PC-9 (cell line): Measurements from ENCODE around the gene TOX2. TPM values are rescaled to one million over a fixed set of nuclear protein-coding genes. Genes with fewer than 3 reads are reported as not detected.

Experiments
- BruUV-seq: library from RNA; stranded (reverse); fragments of 400-500 nt; replicated peaks from 2 replicates; lab custom pipeline; 2021; lab: Mats Ljungman, UMichigan
- CTCF ChIA-PET: fragments of 300-600 bp; sonication (Branson Sonifier 250); formaldehyde crosslinking; loops from one replicate; lab custom pipeline; 2022; ENCODE audit warnings: antibody characterized with exemption; lab: Charles Lee
- POLR2A ChIA-PET: fragments of 300-600 bp; sonication (Branson Sonifier 250); formaldehyde crosslinking; loops from one replicate; lab custom pipeline; 2022; ENCODE audit warnings: antibody characterized with exemption; ENCODE audit not compliant: unreplicated experiment; lab: Charles Lee
- DNase-seq, 2 experiments: peaks; one replicate each; pipeline versions ENCODE4 v3.0.0 to v3.0.0-alpha.2; 2015 to 2022; ENCODE audit warnings: mixed read lengths in 1 of 2
- H2AFZ ChIP-seq: fragments of 200-600 bp; sonication (generic); 2 replicates; pipeline ENCODE4 v1.8.1; 2017; ENCODE audit warnings: antibody characterized with exemption
- H3F3A ChIP-seq: fragments of 200-600 bp; sonication (generic); 2 replicates; pipeline ENCODE4 v1.8.1; 2017; ENCODE audit warnings: antibody characterized with exemption, mild to moderate bottlenecking, low read depth; ENCODE audit not compliant: insufficient read depth
- H3K27ac ChIP-seq: fragments of 200-600 bp; sonication (generic); 2 replicates; pipeline ENCODE4 v1.6.1; 2016; ENCODE audit warnings: mixed run types
- H3K27me3 ChIP-seq: fragments of 200-600 bp; sonication (generic); 2 replicates; pipeline ENCODE4 v1.6.1; 2016; ENCODE audit warnings: low read depth, mixed run types; ENCODE audit not compliant: insufficient read depth
- H3K36me3 ChIP-seq: fragments of 200-600 bp; sonication (generic); 2 replicates; pipeline ENCODE4 v1.6.1; 2016; ENCODE audit warnings: low read depth, mixed run types
- H3K4me1 ChIP-seq: fragments of 200-600 bp; sonication (generic); replicated peaks from 2 replicates; pipeline ENCODE4 v1.6.1; 2016; ENCODE audit warnings: mixed run types; ENCODE audit not compliant: insufficient read depth
- H3K4me2 ChIP-seq: fragments of 200-600 bp; sonication (generic); 2 replicates; pipeline ENCODE4 v1.6.1; 2017; ENCODE audit warnings: mixed run types
- H3K4me3 ChIP-seq: fragments of 200-600 bp; sonication (generic); 2 replicates; pipeline ENCODE4 v1.6.1; 2016; ENCODE audit warnings: mixed run types
- H3K79me2 ChIP-seq: fragments of 200-600 bp; sonication (generic); 2 replicates; pipeline ENCODE4 v1.6.1; 2017; ENCODE audit warnings: low read depth, mixed run types
- H3K9me2 ChIP-seq: fragments of 200-600 bp; sonication (generic); 2 replicates; pipeline ENCODE4 v1.8.1; 2017; ENCODE audit warnings: mild to moderate bottlenecking; ENCODE audit not compliant: insufficient read depth
- H3K9me3 ChIP-seq: fragments of 200-600 bp; sonication (generic); 2 replicates; pipeline ENCODE4 v1.8.1; 2016; ENCODE audit warnings: low read depth; ENCODE audit not compliant: insufficient read depth
- H4K20me1 ChIP-seq: fragments of 200-600 bp; sonication (generic); 2 replicates; pipeline ENCODE4 v1.8.1; 2017; ENCODE audit not compliant: insufficient read depth
- CTCF ChIP-seq: fragments of 200-600 bp; sonication (generic); conservative IDR thresholded peaks from 2 replicates; pipeline ENCODE4 v1.6.1; 2017; ENCODE audit warnings: mixed run types, antibody characterized with exemption, mild to moderate bottlenecking, moderate library complexity
- EZH2 ChIP-seq: fragments of 200-600 bp; sonication (generic); IDR thresholded peaks from 2 replicates; pipeline ENCODE4 v1.8.0; 2017; ENCODE audit warnings: antibody characterized with exemption, low read depth
- intact Hi-C: fragments of 100-400 bp; cut with micrococcal nuclease; formaldehyde crosslinking; loops from one replicate; pipeline ENCODE4 v1.10.0; 2022; ENCODE audit not compliant: unreplicated experiment
- total RNA-seq: library from RNA; stranded (reverse); gene quantifications from 2 replicates; pipeline ENCODE4 v1.2.3, GENCODE V29; 2021

Gene TOX2
- total RNA-seq, 1 experiment from 2014 or later = 30.1 TPM

DNA sequence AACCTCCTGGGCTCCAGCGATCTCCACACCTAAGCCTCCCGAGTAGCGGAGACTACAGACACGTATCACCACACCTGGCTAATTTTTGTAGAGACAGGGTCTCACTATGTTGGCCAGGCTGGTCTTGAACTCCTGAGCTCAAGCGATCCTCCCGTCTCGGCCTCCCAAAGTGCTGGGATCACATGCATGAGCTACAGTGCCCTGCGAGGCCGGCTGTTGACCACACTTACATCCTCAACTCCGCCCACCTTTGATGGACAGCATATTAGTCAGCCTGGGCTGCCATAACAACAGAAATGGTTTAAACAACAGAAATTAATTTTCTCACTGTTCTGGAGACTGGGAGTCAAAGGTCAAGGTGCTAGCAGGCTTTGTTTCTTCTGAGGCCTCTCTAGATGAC is 164.6 kb downstream of the TOX2 start:
- no peaks in the 10 kb centered on the region for H3K79me2 ChIP-seq
- no peaks in the 10 kb centered on the region for H3K27me3 ChIP-seq
- ChIA-PET POLR2A (interaction anchor here (0.7 kb wide), 1 partner anchor 115 kb away, joined by 6 read pairs; no protein-coding TSS in a partner anchor), CTCF (interaction anchor here (1.0 kb wide), 1 partner anchor 329 kb away, joined by 4 read pairs; no protein-coding TSS in a partner anchor)
- no TSS peak for BruUV-seq
- H3F3A ChIP-seq = peaks cover 25% of the 10 kb centered on the region; the same call in 1 of the 2 replicates
- H4K20me1 ChIP-seq = no peaks in the 10 kb centered on the region
- H3K4me3 ChIP-seq = no peak overlapping the region
- intact Hi-C loops = no loop called here
- no peak for DNase-seq
- H3K36me3 ChIP-seq = no peaks in the 10 kb centered on the region
- H3K9me3 ChIP-seq = no peaks in the 10 kb centered on the region
- H3K27ac ChIP-seq = no peak overlapping the region
- H2AFZ ChIP-seq = no peak overlapping the region
- H3K9me2 ChIP-seq = no peaks in the 10 kb centered on the region
- H3K4me1 ChIP-seq = peaks cover 22% of the 10 kb centered on the region
- no peak overlapping the region for H3K4me2 ChIP-seq
- no peak for TF ChIP-seq EZH2
- no peak for TF ChIP-seq CTCF

GRCh38 chr20:44080064-44080463 is 165.4 kb downstream of the TOX2 start:
- Histone ChIP-seq H3K4me1 (peaks cover 17% of the 10 kb centered on the region), H3K4me3 (no peak overlapping the region), H3K36me3 (no peaks in the 10 kb centered on the region), H3K9me3 (no peaks in the 10 kb centered on the region), H2AFZ (no peak overlapping the region), H4K20me1 (no peaks in the 10 kb centered on the region), H3K4me2 (no peak overlapping the region), H3F3A (peaks cover 17% of the 10 kb centered on the region; the same call in 1 of the 2 replicates), H3K27me3 (no peaks in the 10 kb centered on the region), H3K79me2 (no peaks in the 10 kb centered on the region), H3K9me2 (no peaks in the 10 kb centered on the region), H3K27ac (no peak overlapping the region)
- ChIA-PET CTCF (interaction anchor here (0.6 to 1.6 kb wide), 13 partner anchors 24 to 631 kb away, joined by 3 to 12 read pairs (median 4); no protein-coding TSS in a partner anchor), POLR2A (no interaction called here)
- no TSS peak for BruUV-seq
- DNase-seq = no peak
- TF ChIP-seq CTCF (no peak), EZH2 (no peak)
- intact Hi-C loops = loop anchor here (1.0 to 5.0 kb wide), 7 partner anchors 138 to 631 kb away; no protein-coding TSS in a partner anchor

- H3K27ac ChIP-seq = no peak overlapping the region
- POLR2A ChIA-PET = no interaction called here
- no peaks in the 10 kb centered on the region for H4K20me1 ChIP-seq
- no peaks in the 10 kb centered on the region for H3K27me3 ChIP-seq
- H3K36me3 ChIP-seq = no peaks in the 10 kb centered on the region
- no peak overlapping the region for H3K4me3 ChIP-seq
- peak; percentile 58 to 80 for DNase-seq
- H2AFZ ChIP-seq = no peak overlapping the region
- CTCF ChIA-PET = interaction anchor here (0.5 to 1.6 kb wide), 19 partner anchors 11 to 786 kb away, joined by 3 to 12 read pairs (median 4); no protein-coding TSS in a partner anchor
- no peaks in the 10 kb centered on the region for H3K9me2 ChIP-seq
- H3K4me2 ChIP-seq = no peak overlapping the region
- no TSS peak for BruUV-seq
- TF ChIP-seq EZH2 (no peak), CTCF (peak; percentile 100)
- intact Hi-C loops = loop anchor here (1.0 to 5.0 kb wide), 7 partner anchors 138 to 631 kb away; no protein-coding TSS in a partner anchor
- H3K79me2 ChIP-seq = no peaks in the 10 kb centered on the region
- H3K4me1 ChIP-seq = peaks cover 17% of the 10 kb centered on the region
- peaks cover 17% of the 10 kb centered on the region; the same call in 1 of the 2 replicates for H3F3A ChIP-seq
- H3K9me3 ChIP-seq = no peaks in the 10 kb centered on the region
Observed at GRCh38 chr20:44080646-44081267, 166.1 kb downstream of the TOX2 start.
